Measurements from ENCODE around the gene MORN2.

DNA sequence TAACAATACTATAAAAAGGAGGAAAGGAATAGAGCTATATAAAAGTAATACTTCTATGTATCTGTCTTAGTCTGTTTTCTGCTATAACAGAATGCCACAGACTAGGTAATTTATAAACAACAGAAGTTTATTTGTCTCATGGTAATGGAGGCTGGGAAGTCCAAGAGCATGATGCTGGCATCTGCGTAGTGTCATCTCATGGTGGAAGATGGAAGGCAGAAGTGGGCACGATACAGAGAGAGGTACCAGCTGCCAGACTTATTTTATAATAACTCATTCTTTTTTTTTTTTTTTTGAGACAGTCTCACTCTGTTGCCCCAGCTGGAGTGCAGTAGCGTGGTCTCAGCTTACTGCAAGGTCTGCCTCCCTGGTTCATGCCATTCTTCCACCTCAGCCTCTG is 4.3 kb upstream of the MORN2 start:
- TF ChIP-seq, protein P1, sequence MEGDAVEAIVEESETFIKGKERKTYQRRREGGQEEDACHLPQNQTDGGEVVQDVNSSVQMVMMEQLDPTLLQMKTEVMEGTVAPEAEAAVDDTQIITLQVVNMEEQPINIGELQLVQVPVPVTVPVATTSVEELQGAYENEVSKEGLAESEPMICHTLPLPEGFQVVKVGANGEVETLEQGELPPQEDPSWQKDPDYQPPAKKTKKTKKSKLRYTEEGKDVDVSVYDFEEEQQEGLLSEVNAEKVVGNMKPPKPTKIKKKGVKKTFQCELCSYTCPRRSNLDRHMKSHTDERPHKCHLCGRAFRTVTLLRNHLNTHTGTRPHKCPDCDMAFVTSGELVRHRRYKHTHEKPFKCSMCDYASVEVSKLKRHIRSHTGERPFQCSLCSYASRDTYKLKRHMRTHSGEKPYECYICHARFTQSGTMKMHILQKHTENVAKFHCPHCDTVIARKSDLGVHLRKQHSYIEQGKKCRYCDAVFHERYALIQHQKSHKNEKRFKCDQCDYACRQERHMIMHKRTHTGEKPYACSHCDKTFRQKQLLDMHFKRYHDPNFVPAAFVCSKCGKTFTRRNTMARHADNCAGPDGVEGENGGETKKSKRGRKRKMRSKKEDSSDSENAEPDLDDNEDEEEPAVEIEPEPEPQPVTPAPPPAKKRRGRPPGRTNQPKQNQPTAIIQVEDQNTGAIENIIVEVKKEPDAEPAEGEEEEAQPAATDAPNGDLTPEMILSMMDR (IDR thresholded peaks at IDR 0.05; ENCODE audit: poor library complexity, severe bottlenecking): no peak
- TF ChIP-seq POLR2AphosphoS5 (IDR thresholded peaks at IDR 0.05): no peak
- TF ChIP-seq EZH2 (IDR thresholded peaks at IDR 0.05; ENCODE audit: borderline replicate concordance, insufficient read depth, low read length, poor library complexity, severe bottlenecking): no peak
- TF ChIP-seq TAF1 (IDR thresholded peaks at IDR 0.05; ENCODE audit: low read depth): no peak
- no peak for TF ChIP-seq EP300 (conservative IDR thresholded peaks at IDR 0.05; ENCODE audit: poor library complexity, severe bottlenecking)
- no peak for TF ChIP-seq REST (IDR thresholded peaks at IDR 0.05; ENCODE audit: borderline replicate concordance)
- TF ChIP-seq RAD21 (conservative IDR thresholded peaks at IDR 0.05): no peak
